ENCODE measurements around the gene PACS2. TPM values are rescaled to one million over a fixed set of nuclear protein-coding genes. Genes with fewer than 3 reads are reported as not detected.

Gene PACS2
- polyA plus RNA-seq, 1 of the 3 experiments (the other 2 are of a cell fraction), result 42.7 TPM

DNA sequence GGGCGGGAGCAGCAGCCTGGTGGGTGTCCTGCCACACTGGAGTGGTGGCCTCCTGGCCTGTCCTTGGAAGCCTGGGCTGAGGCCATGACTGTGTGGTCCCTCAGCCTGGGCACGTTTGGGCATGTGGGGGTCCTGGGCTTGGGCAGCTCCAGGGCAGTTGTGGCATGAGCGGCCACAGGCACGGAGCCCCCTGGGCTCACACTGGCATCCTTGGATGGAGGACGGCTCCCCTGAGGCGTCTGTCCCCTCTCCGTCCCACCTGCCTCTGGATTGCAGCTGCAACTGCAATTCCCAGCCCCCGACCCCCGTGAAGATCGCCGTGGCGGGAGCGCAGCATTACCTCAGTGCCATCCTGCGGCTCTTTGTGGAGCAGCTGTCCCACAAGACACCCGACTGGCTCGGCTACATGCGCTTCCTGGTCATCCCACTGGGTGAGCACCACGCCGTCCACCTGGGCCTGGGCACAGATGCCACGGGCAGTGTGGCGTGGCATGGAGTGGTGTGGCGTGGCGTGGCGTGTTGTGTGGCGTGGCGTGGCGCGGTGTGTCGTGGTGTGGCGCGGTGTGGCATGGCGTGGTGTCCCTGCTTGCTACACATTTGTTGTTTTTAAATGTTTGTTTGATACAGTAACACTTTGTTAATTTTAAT is 68.7 kb downstream of the PACS2 start:
- H3K27ac ChIP-seq (ENCODE audit: low read depth in 2 of 2, low read length in 1 of 2), result no peak overlapping the region
- POLR2A ChIA-PET, result no interaction called here
- H4K20me1 ChIP-seq (ENCODE audit: insufficient read depth), result no peaks in the 10 kb centered on the region
- H3K9me2 ChIP-seq, result no peaks in the 10 kb centered on the region
- H3K4me3 ChIP-seq (ENCODE audit: low read depth in 2 of 2, low read length in 1 of 2), result no peak overlapping the region
- no peak overlapping the region for H3K9ac ChIP-seq
- H3K4me2 ChIP-seq, result no peak overlapping the region
- no peaks in the 10 kb centered on the region for H3K79me2 ChIP-seq (ENCODE audit: insufficient read depth)
- no peaks in the 10 kb centered on the region for H3K9me3 ChIP-seq
- H3K27me3 ChIP-seq (ENCODE audit: insufficient read depth), result no peaks in the 10 kb centered on the region
- no peak for DNase-seq
- no peaks in the 10 kb centered on the region; a peak in 1 of 4 replicates for H3K4me1 ChIP-seq (ENCODE audit: control insufficient read depth in 1 of 2, insufficient read depth in 2 of 2, low read depth in 1 of 2, low read length in 1 of 2)
- H3K36me3 ChIP-seq (replicated peaks in 1 of 2; ENCODE audit: control insufficient read depth in 1 of 2, insufficient read depth in 2 of 2, low read length in 1 of 2), result peaks cover 0 to 50% of the 10 kb centered on the region in 2 experiments
- no peak overlapping the region for H2AFZ ChIP-seq (ENCODE audit: low read depth)
- TF ChIP-seq, protein P1, sequence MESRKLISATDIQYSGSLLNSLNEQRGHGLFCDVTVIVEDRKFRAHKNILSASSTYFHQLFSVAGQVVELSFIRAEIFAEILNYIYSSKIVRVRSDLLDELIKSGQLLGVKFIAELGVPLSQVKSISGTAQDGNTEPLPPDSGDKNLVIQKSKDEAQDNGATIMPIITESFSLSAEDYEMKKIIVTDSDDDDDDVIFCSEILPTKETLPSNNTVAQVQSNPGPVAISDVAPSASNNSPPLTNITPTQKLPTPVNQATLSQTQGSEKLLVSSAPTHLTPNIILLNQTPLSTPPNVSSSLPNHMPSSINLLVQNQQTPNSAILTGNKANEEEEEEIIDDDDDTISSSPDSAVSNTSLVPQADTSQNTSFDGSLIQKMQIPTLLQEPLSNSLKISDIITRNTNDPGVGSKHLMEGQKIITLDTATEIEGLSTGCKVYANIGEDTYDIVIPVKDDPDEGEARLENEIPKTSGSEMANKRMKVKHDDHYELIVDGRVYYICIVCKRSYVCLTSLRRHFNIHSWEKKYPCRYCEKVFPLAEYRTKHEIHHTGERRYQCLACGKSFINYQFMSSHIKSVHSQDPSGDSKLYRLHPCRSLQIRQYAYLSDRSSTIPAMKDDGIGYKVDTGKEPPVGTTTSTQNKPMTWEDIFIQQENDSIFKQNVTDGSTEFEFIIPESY (IDR thresholded peaks at IDR 0.05; ENCODE audit: borderline replicate concordance, low read depth), result no peak
- TF ChIP-seq TAF1 (IDR thresholded peaks at IDR 0.05; ENCODE audit: borderline replicate concordance, low read depth, low read length) (no peak), CHD2 (IDR thresholded peaks at IDR 0.05; ENCODE audit: low read length, partially characterized antibody) (no peak)
- H3F3A ChIP-seq (replicated peaks; ENCODE audit: insufficient read depth), result no peaks in the 10 kb centered on the region
- WGBS (ENCODE audit: low lambda C conversion rate), result 91% methylated on average over 17 of the region's 32 CpGs
- CTCF ChIA-PET, result interaction anchor here (1.0 to 3.4 kb wide), 4 partner anchors 12 to 107 kb away, joined by 3 to 15 read pairs (median 6); partner anchors contain the start of gene TEX22

DNA sequence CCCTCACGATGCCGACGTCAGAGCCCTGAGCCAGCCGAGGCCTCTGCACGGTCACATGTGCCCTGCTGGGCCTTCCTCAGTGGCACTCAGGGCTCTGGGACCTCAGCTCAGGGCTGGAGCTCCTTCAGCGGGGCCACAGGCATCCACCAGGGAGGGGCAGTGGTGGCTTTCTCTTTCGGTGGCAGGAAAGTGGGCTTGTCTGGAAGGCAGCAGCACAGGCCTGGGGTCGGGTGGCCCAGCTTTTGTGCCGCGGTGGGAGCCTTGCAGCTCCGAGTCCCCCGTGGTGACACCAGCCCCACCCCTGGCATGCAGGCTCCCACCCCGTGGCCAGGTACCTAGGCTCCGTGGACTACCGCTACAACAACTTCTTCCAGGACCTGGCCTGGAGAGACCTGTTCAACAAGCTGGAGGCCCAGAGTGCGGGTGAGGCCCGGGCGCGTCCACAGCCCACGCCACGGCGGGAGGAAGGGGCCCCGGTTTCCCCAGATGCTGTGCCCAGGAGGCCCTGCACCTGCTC is 69.6 kb downstream of the PACS2 start:
- H3F3A ChIP-seq (replicated peaks; ENCODE audit: insufficient read depth), result no peaks in the 10 kb centered on the region
- whole genome bisulfite sequencing (ENCODE audit: low lambda C conversion rate), result 94% methylated on average over 10 of the region's 23 CpGs
- H3K36me3 ChIP-seq (replicated peaks in 1 of 2; ENCODE audit: control insufficient read depth in 1 of 2, insufficient read depth in 2 of 2, low read length in 1 of 2), result peaks cover 0 to 53% of the 10 kb centered on the region in 2 experiments
- no peak overlapping the region for H3K9ac ChIP-seq
- H3K9me3 ChIP-seq, result no peaks in the 10 kb centered on the region
- no peak overlapping the region for H3K27ac ChIP-seq (ENCODE audit: low read depth in 2 of 2, low read length in 1 of 2)
- no peak overlapping the region for H3K4me3 ChIP-seq (ENCODE audit: low read depth in 2 of 2, low read length in 1 of 2)
- DNase-seq, result no peak
- H3K27me3 ChIP-seq (ENCODE audit: insufficient read depth), result no peaks in the 10 kb centered on the region
- no peak overlapping the region for H2AFZ ChIP-seq (ENCODE audit: low read depth)
- CTCF ChIA-PET, result interaction anchor here (1.0 to 3.4 kb wide), 4 partner anchors 13 to 106 kb away, joined by 3 to 15 read pairs (median 6); partner anchors contain the start of gene TEX22
- H3K79me2 ChIP-seq (ENCODE audit: insufficient read depth), result no peaks in the 10 kb centered on the region
- H3K4me1 ChIP-seq (ENCODE audit: control insufficient read depth in 1 of 2, insufficient read depth in 2 of 2, low read depth in 1 of 2, low read length in 1 of 2), result no peaks in the 10 kb centered on the region; a peak in 1 of 4 replicates
- H4K20me1 ChIP-seq (ENCODE audit: insufficient read depth), result no peaks in the 10 kb centered on the region
- TF ChIP-seq GABPA (IDR thresholded peaks at IDR 0.05; ENCODE audit: low read depth), result no peak
- no peaks in the 10 kb centered on the region for H3K9me2 ChIP-seq
- POLR2A ChIA-PET, result no interaction called here
- no peak overlapping the region for H3K4me2 ChIP-seq

DNA sequence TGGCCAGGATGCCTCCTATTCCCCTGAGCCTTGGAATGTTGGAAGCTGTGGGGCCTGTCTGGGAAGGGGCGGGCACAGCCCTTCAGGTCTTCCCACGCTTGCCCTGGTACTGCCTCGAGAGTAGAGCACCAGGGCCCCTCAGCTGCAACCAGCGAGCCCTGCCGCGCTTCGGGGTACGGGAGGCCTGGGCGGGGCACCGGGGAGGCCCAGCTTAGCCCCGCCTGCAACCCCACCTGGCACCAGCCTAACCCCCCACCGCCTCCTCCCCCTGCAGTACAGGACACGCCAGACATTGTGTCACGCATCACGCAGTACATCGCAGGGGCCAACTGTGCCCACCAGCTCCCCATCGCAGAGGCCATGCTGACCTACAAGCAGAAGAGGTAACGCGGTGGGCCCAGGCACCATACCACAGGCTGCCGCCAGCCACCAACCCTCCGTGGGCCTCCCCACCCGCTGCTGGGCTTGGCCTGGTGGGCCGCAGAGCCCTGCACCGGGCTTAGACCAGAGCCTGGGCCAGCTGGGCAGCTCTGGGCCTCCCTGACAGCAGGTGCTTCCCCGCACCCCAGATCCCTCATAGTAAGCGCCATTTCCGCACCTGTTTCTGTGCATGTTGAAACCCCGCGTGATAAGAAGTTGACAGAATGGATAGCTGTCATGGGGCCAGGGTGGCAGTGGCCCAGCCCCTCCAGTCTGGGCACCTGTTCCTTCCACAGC is 70.2 kb downstream of the PACS2 start:
- WGBS (ENCODE audit: low lambda C conversion rate), result 97% methylated on average over 25 of the region's 29 CpGs
- Histone ChIP-seq H2AFZ (ENCODE audit: low read depth) (no peak overlapping the region), H4K20me1 (ENCODE audit: insufficient read depth) (no peaks in the 10 kb centered on the region), H3K4me1 (ENCODE audit: control insufficient read depth in 1 of 2, insufficient read depth in 2 of 2, low read depth in 1 of 2, low read length in 1 of 2) (peaks cover 0 to 2% of the 10 kb centered on the region in 2 experiments; a peak in 1 of 4 replicates), H3K4me3 (ENCODE audit: low read depth in 2 of 2, low read length in 1 of 2) (no peak overlapping the region), H3K9ac (no peak overlapping the region), H3K27ac (ENCODE audit: low read depth in 2 of 2, low read length in 1 of 2) (no peak overlapping the region), H3K4me2 (no peak overlapping the region), H3F3A (replicated peaks; ENCODE audit: insufficient read depth) (no peaks in the 10 kb centered on the region), H3K79me2 (ENCODE audit: insufficient read depth) (no peaks in the 10 kb centered on the region), H3K9me3 (no peaks in the 10 kb centered on the region), H3K9me2 (no peaks in the 10 kb centered on the region), H3K27me3 (ENCODE audit: insufficient read depth) (no peaks in the 10 kb centered on the region), H3K36me3 (replicated peaks in 1 of 2; ENCODE audit: control insufficient read depth in 1 of 2, insufficient read depth in 2 of 2, low read length in 1 of 2) (peaks cover 0 to 55% of the 10 kb centered on the region in 2 experiments)
- DNase-seq, result no peak
- CTCF ChIA-PET, result interaction anchor here (1.0 to 3.4 kb wide), 4 partner anchors 13 to 105 kb away, joined by 3 to 15 read pairs (median 6); partner anchors contain the start of gene TEX22
- POLR2A ChIA-PET, result no interaction called here
- TF ChIP-seq TCF12 (IDR thresholded peaks at IDR 0.05) (no peak), NFIC (IDR thresholded peaks at IDR 0.05; ENCODE audit: borderline replicate concordance) (no peak), YY1 (IDR thresholded peaks at IDR 0.05; ENCODE audit: low read depth) (no peak), TEAD4 (IDR thresholded peaks at IDR 0.05; ENCODE audit: borderline replicate concordance, insufficient read depth) (no peak), JUND (IDR thresholded peaks at IDR 0.05) (no peak), EP300 (IDR thresholded peaks at IDR 0.05; ENCODE audit: borderline replicate concordance in 1 of 2, low read depth in 1 of 2, low read length in 1 of 2) (no peak), SIN3A (IDR thresholded peaks at IDR 0.05; ENCODE audit: borderline replicate concordance, low read depth, low read length) (no peak), TAF1 (IDR thresholded peaks at IDR 0.05; ENCODE audit: borderline replicate concordance, low read depth, low read length) (no peak)
- TF ChIP-seq, protein P2, sequence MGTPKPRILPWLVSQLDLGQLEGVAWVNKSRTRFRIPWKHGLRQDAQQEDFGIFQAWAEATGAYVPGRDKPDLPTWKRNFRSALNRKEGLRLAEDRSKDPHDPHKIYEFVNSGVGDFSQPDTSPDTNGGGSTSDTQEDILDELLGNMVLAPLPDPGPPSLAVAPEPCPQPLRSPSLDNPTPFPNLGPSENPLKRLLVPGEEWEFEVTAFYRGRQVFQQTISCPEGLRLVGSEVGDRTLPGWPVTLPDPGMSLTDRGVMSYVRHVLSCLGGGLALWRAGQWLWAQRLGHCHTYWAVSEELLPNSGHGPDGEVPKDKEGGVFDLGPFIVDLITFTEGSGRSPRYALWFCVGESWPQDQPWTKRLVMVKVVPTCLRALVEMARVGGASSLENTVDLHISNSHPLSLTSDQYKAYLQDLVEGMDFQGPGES (IDR thresholded peaks at IDR 0.05; ENCODE audit: low read depth, low read length), result no peak
- TF ChIP-seq, protein P3, sequence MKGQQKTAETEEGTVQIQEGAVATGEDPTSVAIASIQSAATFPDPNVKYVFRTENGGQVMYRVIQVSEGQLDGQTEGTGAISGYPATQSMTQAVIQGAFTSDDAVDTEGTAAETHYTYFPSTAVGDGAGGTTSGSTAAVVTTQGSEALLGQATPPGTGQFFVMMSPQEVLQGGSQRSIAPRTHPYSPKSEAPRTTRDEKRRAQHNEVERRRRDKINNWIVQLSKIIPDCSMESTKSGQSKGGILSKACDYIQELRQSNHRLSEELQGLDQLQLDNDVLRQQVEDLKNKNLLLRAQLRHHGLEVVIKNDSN (IDR thresholded peaks at IDR 0.05; ENCODE audit: borderline replicate concordance, low read depth), result no peak

Data from SK-N-SH (cell line).